Heart left ventricle (tissue), 13 donors: ENCODE measurements around the gene ASPA.

Source experiments
- POLR2A ChIP-seq, 2 donors: fragments of 450-650 bp; IDR thresholded peaks; one replicate each; pipeline ENCODE4 v1.6.1; 2017; ENCODE audit warnings: antibody characterized with exemption in 2 of 2, mild to moderate bottlenecking in 2 of 2, moderate library complexity in 2 of 2
- TF ChIP-seq, protein P1 (sequence below), 12 donors: fragments of 200-600 bp; sonication (generic) in 4 of 12; IDR thresholded peaks; one replicate each; pipeline versions ENCODE4 v1.5.0 to v1.8.0; 2018 to 2022; ENCODE audit warnings: antibody characterized with exemption in 12 of 12, mild to moderate bottlenecking in 5 of 12
- donor health status: ischemic (EF 13 %, LVEDD 7.1; RV severe dilation, severe dysfunction).
- donor health status: DM: no; HTN: yes; CAD: no.
- donor health status: DM: no; HTN: no; CAD: no.
- donor health status: ischemic (EF 25% LVEDD 6.9; RV normal size, moderate dysfunction).
- donor health status: ischemic (EF 25% LVEDD 5.7; RV mildly dilated, moderate dysfunction).
- donor health status: ischemic (EF 35%, LVEDD 5.7; RV mildly dilated, moderate dysfunction).
- donor health status: nonischemic (EF 11% LVEDD 7.7; RV severe dilation, severe dysfunction).
- donor health status: DM: yes; HTN: yes; CAD: no.
- donor health status: PGD.
- donor health status: ischemic (EF 29% LVEDD 5.4; RV normal size, mild dysfunction).
- donor health status: nonischemic (EF 23%, LVEDD 6.1; RV moderate dilation, normal function).

DNA sequence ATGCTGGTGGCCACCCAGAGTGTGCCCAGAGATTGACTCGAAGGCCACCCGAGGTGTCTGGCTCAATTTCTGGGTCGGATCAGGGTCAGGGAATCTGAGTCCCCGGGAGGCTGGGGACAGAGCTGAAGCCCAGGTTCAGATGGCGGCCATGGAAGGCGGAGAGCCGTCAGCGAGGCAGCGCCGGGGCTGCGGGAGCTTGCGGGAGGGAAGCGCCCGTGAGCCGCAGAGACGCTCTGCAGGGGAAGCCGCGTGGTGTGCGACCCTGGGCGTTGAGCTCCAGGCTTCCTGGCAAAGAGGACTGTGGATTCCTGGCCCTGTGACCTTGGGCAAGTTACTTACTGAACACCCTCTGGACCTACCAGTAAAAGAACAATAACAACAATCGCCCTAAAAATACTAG is 3.7 kb upstream of the ASPA start:
- TF ChIP-seq, protein P1, sequence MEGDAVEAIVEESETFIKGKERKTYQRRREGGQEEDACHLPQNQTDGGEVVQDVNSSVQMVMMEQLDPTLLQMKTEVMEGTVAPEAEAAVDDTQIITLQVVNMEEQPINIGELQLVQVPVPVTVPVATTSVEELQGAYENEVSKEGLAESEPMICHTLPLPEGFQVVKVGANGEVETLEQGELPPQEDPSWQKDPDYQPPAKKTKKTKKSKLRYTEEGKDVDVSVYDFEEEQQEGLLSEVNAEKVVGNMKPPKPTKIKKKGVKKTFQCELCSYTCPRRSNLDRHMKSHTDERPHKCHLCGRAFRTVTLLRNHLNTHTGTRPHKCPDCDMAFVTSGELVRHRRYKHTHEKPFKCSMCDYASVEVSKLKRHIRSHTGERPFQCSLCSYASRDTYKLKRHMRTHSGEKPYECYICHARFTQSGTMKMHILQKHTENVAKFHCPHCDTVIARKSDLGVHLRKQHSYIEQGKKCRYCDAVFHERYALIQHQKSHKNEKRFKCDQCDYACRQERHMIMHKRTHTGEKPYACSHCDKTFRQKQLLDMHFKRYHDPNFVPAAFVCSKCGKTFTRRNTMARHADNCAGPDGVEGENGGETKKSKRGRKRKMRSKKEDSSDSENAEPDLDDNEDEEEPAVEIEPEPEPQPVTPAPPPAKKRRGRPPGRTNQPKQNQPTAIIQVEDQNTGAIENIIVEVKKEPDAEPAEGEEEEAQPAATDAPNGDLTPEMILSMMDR (IDR thresholded peaks at IDR 0.05) = no peak
- TF ChIP-seq POLR2A (IDR thresholded peaks at IDR 0.05) = no peak
